Motor neuron (in vitro differentiated cells): ENCODE measurements around the gene GOLGA3. TPM values are rescaled to one million over a fixed set of nuclear protein-coding genes. Genes with fewer than 3 reads are reported as not detected.
"Not testable (repeated sequence)": the region's sequence is repeated elsewhere in the genome, so short reads cannot be mapped to it uniquely, and the experiment has no call there.

Experiments used
- ATAC-seq, 8 experiments: fragments of 200-7000 bp; cut with Tn5 transposase; replicated peaks in 6 of 8; 2 replicates each; pipeline ENCODE4 v1.8.0; 2021; ENCODE audit warnings: mild to moderate bottlenecking in 8 of 8, moderate library complexity in 8 of 8
- H3K27ac ChIP-seq, 2 donors: fragments of 250-450 bp; sonication (Bioruptor Pico); 2 replicates each; pipeline ENCODE4 v1.9.0; 2021; ENCODE audit warnings: antibody characterized with exemption in 2 of 2, mild to moderate bottlenecking in 2 of 2, moderate library complexity in 1 of 2
- H3K4me1 ChIP-seq, 2 donors: fragments of 250-450 bp; sonication (Bioruptor Pico); replicated peaks in 1 of 2; 2 replicates each; pipeline ENCODE4 v1.6.1; 2021; ENCODE audit warnings: antibody characterized with exemption in 2 of 2, mild to moderate bottlenecking in 2 of 2, moderate library complexity in 1 of 2
- H3K4me3 ChIP-seq, 5 donors: fragments of 250-450 bp; sonication (Bioruptor Pico); 2 replicates each; pipeline ENCODE4 v1.9.0; 2021; ENCODE audit warnings: antibody characterized with exemption in 5 of 5, mild to moderate bottlenecking in 5 of 5, moderate library complexity in 4 of 5
- WGBS, 10 experiments: fragments of 450-650 bp; shearing (Covaris generic); methylation state at CpG; one replicate each; pipeline ENCODE4 v1.0.0; 2022; 5-methylcytosine and 5-hydroxymethylcytosine counted together
- in situ Hi-C, 9 experiments: fragments of 400-800 bp; cut with MboI; loops; one replicate each; pipeline ENCODE4 v1.15.0; 2021; ENCODE audit warnings: low sequenced_read_pairs in 9 of 9, low pct_unique_long_range_greater_than_20kb in 2 of 9; ENCODE audit not compliant: unreplicated experiment in 9 of 9
- total RNA-seq, 8 experiments: library from RNA; unstranded; fragments of 300-600 nt; gene quantifications; 2 replicates each; pipeline versions ENCODE4 v1.2.3 to v1.2.4, GENCODE V29; 2022

The GOLGA3 gene
- total RNA-seq, 8 experiments from 2014 or later, result 41.1 to 75.1 (median 48.6) TPM

- no peak overlapping the region for H3K4me3 ChIP-seq
- H3K4me1 ChIP-seq, result no peaks in the 10 kb centered on the region
- H3K27ac ChIP-seq, result no peak overlapping the region
- ATAC-seq, result no peak
- in situ Hi-C loops, result no loop called here
- 94 to 100% methylated on average over 1 to 11 of the region's 17 CpGs; no CpG with 5 or more reads in 8 of the 10 experiments for WGBS, 10 experiments
These were observed 27.9 kb upstream of the GOLGA3 start for GRCh38 chr12:132856581-132856980.

- ATAC-seq, result not testable (repeated sequence)
These were observed 26.5 kb upstream of the GOLGA3 start for GRCh38 chr12:132855211-132855610.

DNA sequence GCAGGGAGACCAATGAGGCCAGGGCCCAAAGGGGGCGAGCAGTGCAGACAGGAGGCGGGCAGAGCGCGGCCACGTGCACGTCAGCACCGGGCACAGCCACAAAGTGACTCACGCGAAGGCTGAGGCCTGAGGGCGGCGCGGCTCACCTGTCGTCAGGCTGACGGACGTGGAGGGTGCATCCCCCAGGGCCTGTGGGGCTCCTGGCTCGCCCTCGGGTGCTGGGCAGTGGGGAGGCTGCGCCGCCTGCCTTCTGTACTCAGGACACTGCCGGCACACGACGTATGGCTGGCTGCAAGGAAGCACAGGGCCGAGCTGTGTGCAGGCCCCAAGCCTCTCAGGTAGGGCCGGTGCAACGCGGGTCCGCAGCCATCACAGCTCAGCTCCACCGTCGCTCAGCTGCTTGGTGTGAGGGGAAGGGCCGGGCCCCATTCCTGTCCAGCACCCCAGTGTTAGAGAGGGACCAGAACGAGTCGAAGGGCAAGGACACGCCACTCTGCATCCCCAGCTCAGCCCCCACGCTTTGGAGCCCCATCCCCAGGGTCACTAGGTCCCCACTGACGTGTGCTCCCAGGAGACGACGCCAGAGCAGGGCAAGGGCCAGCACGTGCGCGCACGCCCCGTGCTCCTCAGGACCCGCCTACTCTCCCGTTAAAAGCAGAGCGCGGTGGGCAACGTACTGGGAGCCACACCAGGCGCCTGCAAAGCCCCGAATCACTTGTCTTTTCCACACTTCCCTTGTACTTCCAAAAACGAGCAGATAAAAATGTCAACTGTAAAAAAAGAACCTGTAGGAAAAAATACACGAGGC, 24.8 kb upstream of the GOLGA3 start:
- in situ Hi-C loops, result no loop called here
- WGBS, 10 experiments, result 75 to 100% (median 95%) methylated on average over 1 to 13 of the region's 51 CpGs; no CpG with 5 or more reads in 3 of the 10 experiments
- no peak overlapping the region for H3K27ac ChIP-seq

More at GRCh38 chr12:132855211-132855610, 26.5 kb upstream of the GOLGA3 start:
- H3K27ac ChIP-seq, H3K4me3 ChIP-seq, H3K4me1 ChIP-seq, in situ Hi-C loops: not testable (repeated sequence)
- 80 to 100% (median 95%) methylated on average over 1 to 11 of the region's 14 CpGs; no CpG with 5 or more reads in 2 of the 10 experiments for WGBS, 10 experiments

GRCh38 chr12:132852496-132852895, 23.8 kb upstream of the GOLGA3 start:
- H3K4me3 ChIP-seq, result no peak overlapping the region
- H3K4me1 ChIP-seq, result no peaks in the 10 kb centered on the region
- 96 to 100% (median 100%) methylated on average over 1 to 5 of the region's 12 CpGs; no CpG with 5 or more reads in 5 of the 10 experiments for WGBS, 10 experiments
- H3K27ac ChIP-seq, result no peak overlapping the region
- in situ Hi-C loops, result no loop called here
- no peak for ATAC-seq

More for the DNA sequence above, 24.8 kb upstream of the GOLGA3 start:
- Histone ChIP-seq H3K4me3 (no peak overlapping the region), H3K4me1 (no peaks in the 10 kb centered on the region)
- ATAC-seq, result peak in 2 of 8 experiments; percentile 15 to 17

DNA sequence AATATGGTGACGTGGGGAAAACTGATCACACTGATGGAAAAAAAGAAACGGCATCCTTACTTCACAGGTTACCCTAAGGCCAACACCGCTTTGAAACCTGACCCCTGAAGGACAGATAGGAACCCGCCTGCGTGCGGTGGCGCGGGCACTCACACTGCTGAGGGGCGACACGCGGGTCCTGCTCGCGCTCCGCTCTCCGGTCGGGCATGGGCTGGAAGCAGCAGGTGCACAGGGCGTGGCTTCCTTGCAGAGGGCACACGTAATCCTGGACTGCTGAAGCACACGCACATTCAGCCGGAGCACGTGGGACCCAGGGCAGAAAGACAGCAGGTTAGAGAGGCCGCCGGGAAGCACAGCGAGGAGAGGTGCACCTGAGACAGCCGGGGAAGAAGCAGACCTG, 22.8 kb upstream of the GOLGA3 start:
- ATAC-seq, result no peak
- WGBS, 10 experiments, result 90 to 97% (median 92%) methylated on average over 4 to 12 of the region's 25 CpGs; no CpG with 5 or more reads in 6 of the 10 experiments
- no peak overlapping the region for H3K27ac ChIP-seq
- no peak overlapping the region for H3K4me3 ChIP-seq
- in situ Hi-C loops, result no loop called here
- H3K4me1 ChIP-seq, result no peaks in the 10 kb centered on the region

- ATAC-seq, result no peak
- Histone ChIP-seq H3K4me3 (no peak overlapping the region), H3K27ac (no peak overlapping the region), H3K4me1 (no peaks in the 10 kb centered on the region)
- 90 to 100% (median 93%) methylated on average over 1 to 6 of the region's 16 CpGs; no CpG with 5 or more reads in 6 of the 10 experiments for WGBS, 10 experiments
- in situ Hi-C loops, result no loop called here
These were observed 21.6 kb upstream of the GOLGA3 start for GRCh38 chr12:132850291-132850690.

DNA sequence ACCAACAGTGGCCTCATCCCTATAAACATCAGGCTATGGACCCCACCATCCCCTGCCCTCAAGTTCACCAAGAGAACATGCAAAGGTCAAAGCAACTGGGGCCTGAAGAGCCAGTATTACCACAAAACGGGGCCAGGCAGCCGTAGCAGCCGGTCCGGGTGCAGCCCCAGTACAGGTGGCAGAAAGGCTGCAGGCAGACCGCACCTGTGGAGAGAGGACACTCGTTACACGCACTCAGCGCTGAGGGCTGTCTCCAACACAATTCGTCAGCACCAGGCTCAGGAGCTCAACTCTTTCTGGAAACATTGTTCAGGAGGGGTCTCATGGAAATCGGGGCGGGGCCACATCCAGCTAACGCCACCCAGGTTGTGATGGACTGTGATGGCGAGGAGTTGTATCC, 19.9 kb upstream of the GOLGA3 start:
- 96 to 100% (median 100%) methylated on average over 2 to 5 of the region's 13 CpGs; no CpG with 5 or more reads in 7 of the 10 experiments for WGBS, 10 experiments
- in situ Hi-C loops, result no loop called here
- Histone ChIP-seq H3K27ac (no peak overlapping the region), H3K4me3 (no peak overlapping the region), H3K4me1 (no peaks in the 10 kb centered on the region)
- ATAC-seq, result no peak

DNA sequence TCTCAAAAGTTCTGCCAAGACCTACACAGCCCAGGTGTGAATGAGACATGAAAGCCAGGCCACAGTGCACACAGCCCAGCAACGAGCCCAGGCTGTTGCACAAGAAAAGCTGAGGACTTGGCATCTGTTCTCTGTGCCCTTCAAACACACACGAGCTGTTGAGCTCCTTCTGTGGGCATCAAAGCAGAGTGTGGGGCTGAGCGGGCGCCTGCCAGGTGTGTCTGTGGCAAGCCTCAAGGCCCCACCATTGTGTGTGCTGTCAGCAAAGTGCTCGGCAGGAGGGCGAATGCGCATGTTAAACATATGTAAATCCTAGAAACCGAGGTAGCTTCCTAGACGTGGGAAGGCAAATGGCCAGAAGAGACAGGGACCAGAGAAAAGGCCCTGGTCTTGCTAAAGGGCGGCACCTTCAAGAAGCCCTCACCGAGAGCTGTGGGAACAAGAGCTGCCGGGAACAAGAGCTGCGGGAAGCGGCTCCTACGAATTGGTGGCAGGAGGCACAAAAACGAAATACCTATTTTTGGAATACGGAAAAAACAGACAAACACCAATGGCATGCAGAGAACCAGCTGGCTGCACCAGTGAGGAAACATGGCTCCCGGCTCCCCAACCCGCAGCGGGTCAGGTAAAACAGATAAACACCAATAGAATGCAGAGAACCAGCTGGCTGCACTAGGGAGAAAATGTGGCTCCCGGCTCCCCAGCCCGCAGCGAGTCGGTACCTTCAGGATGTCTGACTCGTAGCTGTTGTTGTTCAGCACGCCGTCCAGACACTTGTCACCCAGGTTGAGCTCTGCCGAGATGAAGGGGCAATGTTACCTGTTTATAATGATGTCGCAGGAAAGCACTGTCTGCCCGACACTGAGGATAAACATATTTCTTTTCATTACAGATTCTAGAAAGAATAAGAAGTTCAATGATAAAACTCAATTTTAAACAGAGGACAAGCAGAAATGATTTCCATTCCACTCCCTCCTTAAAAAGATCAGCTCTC, 19.0 kb upstream of the GOLGA3 start:
- Histone ChIP-seq H3K4me1 (no peaks in the 10 kb centered on the region), H3K4me3 (no peak overlapping the region), H3K27ac (no peak overlapping the region)
- ATAC-seq, result peak in 2 of 8 experiments; percentile 19 to 79
- in situ Hi-C loops, result no loop called here
- 40 to 92% (median 69%) methylated on average over 1 to 13 of the region's 30 CpGs; no CpG with 5 or more reads in 1 of the 10 experiments for whole genome bisulfite sequencing, 10 experiments

DNA sequence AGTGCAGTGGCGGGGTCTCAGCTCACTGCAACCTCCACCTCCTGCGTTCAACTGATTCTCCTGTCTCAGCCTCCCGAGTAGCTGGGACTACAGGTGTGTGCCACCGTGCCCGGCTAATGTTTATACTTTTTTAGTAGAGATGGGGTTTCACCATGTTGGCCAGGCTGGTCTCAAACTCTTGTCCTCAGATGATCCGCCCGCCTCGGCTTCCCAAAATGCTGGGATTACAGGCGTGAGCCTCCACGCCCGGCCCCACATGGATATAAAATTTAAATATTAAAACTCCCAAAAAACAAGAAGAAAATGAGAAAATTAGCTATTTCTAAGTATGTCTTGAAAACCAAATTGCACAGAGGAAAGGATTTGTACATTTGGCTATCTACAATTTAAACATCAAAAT, 16.0 kb upstream of the GOLGA3 start:
- H3K4me1 ChIP-seq, H3K27ac ChIP-seq, in situ Hi-C loops, ATAC-seq, H3K4me3 ChIP-seq: not testable (repeated sequence)
- 85 to 100% (median 98%) methylated on average over 3 to 9 of the region's 11 CpGs; no CpG with 5 or more reads in 2 of the 10 experiments for WGBS, 10 experiments

DNA sequence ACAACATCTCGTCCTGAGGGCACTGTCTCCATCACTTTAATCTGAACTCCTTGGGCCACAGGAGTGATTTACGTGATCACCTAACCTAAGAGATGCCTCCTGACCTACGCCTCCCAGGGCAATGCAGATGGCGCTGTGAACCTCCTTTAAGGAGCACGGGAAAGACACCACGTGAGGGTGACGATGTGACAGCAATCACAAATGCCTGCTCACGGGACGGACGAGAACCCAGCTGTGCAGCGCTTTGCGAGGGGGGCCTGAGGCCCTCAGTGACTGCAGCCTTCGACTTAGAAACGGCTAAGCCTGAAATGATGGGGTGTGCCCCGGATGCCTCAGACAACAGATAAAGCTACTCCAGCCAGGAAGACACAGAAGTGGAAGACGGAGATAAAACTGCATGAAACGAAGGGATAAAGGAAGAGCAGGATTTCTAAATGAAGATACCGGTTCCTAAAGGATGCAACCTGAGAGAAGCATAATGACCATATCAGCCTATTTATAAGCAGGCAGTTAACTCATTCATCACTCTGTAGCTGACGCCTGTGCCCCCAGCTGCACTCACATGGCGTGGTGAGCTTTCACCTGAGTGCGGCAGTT, 13.9 kb upstream of the GOLGA3 start:
- no peak overlapping the region for H3K27ac ChIP-seq
- WGBS, 10 experiments, result 79 to 93% (median 83%) methylated on average over 1 to 16 of the region's 21 CpGs; no CpG with 5 or more reads in 3 of the 10 experiments
- peak in 5 of 8 experiments; percentile 3 to 55 (median 33) for ATAC-seq
- in situ Hi-C loops, result no loop called here
- H3K4me1 ChIP-seq, result peaks cover 0 to 8% of the 10 kb centered on the region in 2 donors
- H3K4me3 ChIP-seq, result no peak overlapping the region

DNA sequence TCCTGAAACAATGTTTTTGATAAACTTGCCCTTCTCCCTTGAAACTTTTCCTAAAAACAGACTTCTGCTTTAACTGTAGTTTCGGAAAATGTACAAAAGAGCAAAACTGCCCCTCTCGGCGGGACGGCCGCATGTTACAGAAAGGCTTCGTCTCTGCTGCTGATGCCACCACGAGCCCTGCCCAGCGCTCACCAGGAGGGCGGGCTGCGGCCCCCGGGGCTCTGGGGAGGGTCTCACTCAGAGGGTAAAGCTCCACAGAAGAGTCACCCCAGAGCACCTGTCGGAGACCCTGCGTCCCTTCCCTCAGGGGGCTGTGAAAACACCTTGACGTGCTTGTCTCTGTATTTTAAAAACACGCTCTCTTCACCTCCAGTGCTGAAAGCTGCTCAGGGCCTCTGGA, 12.5 kb upstream of the GOLGA3 start:
- in situ Hi-C loops, result no loop called here
- ATAC-seq, result no peak
- Histone ChIP-seq H3K27ac (no peak overlapping the region), H3K4me1 (peaks cover 0 to 8% of the 10 kb centered on the region in 2 donors), H3K4me3 (no peak overlapping the region)
- 80 to 100% (median 89%) methylated on average over 3 to 10 of the region's 15 CpGs; no CpG with 5 or more reads in 2 of the 10 experiments for WGBS, 10 experiments

- Histone ChIP-seq H3K4me3 (no peak overlapping the region), H3K4me1 (peaks cover 0 to 8% of the 10 kb centered on the region in 2 donors), H3K27ac (no peak overlapping the region)
- in situ Hi-C loops, result no loop called here
- 72 to 100% (median 94%) methylated on average over 1 to 9 of the region's 20 CpGs; no CpG with 5 or more reads in 3 of the 10 experiments for WGBS, 10 experiments
- no peak for ATAC-seq
These were observed 11.9 kb upstream of the GOLGA3 start for GRCh38 chr12:132840536-132840935.
